ENCODE results near the gene CDKN2C.

Gene CDKN2C

GRCh38 chr1:50966991-50967390 is 3.1 kb upstream of the CDKN2C start:
- DNase-seq: no peak

GRCh38 chr1:50967416-50968157 is 2.5 kb upstream of the CDKN2C start:
- DNase-seq: no peak

- peak; percentile 86 for DNase-seq
These were observed 1.8 kb upstream of the CDKN2C start for GRCh38 chr1:50968158-50968820.

- DNase-seq: peak; percentile 69
These were observed 1.0 kb upstream of the CDKN2C start for GRCh38 chr1:50968821-50969610.

GRCh38 chr1:50970509-50970887 is 453 bp downstream of the CDKN2C start:
- no peak for DNase-seq

GRCh38 chr1:50970931-50971582 is 1.0 kb downstream of the CDKN2C start:
- DNase-seq: no peak

GRCh38 chr1:50971748-50972305 is 1.8 kb downstream of the CDKN2C start:
- no peak for DNase-seq

GRCh38 chr1:50972766-50973165 is 2.7 kb downstream of the CDKN2C start:
- no peak for DNase-seq

- DNase-seq: no peak
These were observed 3.2 kb downstream of the CDKN2C start for GRCh38 chr1:50973255-50973654.

- no peak for DNase-seq
These were observed 4.0 kb downstream of the CDKN2C start for GRCh38 chr1:50973875-50974617.

- no peak for DNase-seq
These were observed 4.5 kb downstream of the CDKN2C start for GRCh38 chr1:50974618-50974935.

- no peak for DNase-seq
These were observed 5.4 kb downstream of the CDKN2C start for GRCh38 chr1:50975436-50975835.

- DNase-seq: no peak
These were observed 6.3 kb downstream of the CDKN2C start for GRCh38 chr1:50976111-50976889.

GRCh38 chr1:50976890-50977574 is 7.0 kb downstream of the CDKN2C start:
- peak; percentile 45 for DNase-seq

GRCh38 chr1:50977575-50978143 is 7.6 kb downstream of the CDKN2C start:
- DNase-seq: peak; percentile 30

GRCh38 chr1:50978144-50978851 is 8.3 kb downstream of the CDKN2C start:
- DNase-seq: peak; percentile 30

GRCh38 chr1:50978852-50979781 is 9.1 kb downstream of the CDKN2C start:
- no peak for DNase-seq

GRCh38 chr1:50979937-50980336 is 9.9 kb downstream of the CDKN2C start:
- DNase-seq: no peak

GRCh38 chr1:50980505-50980904 is 10.5 kb downstream of the CDKN2C start:
- DNase-seq: no peak

All from midbrain (tissue), 1 donor.